SK-N-MC (cell line): ENCODE results near the gene P2RY8.

Experiments
- EZH2 ChIP-seq: fragments of 200-600 bp; sonication (generic); IDR thresholded peaks from one replicate; pipeline ENCODE4 v1.6.1; 2017; ENCODE audit warnings: antibody characterized with exemption
- FOXP2 ChIP-seq: optimal IDR thresholded peaks from 2 replicates; pipeline ENCODE3; 2011; ENCODE audit warnings: mild to moderate bottlenecking, moderate library complexity; ENCODE audit not compliant: insufficient read depth; ENCODE audit errors: extremely low read length, control extremely low read depth
- POLR2AphosphoS5 ChIP-seq: IDR thresholded peaks from 2 replicates; pipeline ENCODE4 v1.6.1; 2012; ENCODE audit warnings: mild to moderate bottlenecking, low read depth, low read length, borderline replicate concordance

DNA sequence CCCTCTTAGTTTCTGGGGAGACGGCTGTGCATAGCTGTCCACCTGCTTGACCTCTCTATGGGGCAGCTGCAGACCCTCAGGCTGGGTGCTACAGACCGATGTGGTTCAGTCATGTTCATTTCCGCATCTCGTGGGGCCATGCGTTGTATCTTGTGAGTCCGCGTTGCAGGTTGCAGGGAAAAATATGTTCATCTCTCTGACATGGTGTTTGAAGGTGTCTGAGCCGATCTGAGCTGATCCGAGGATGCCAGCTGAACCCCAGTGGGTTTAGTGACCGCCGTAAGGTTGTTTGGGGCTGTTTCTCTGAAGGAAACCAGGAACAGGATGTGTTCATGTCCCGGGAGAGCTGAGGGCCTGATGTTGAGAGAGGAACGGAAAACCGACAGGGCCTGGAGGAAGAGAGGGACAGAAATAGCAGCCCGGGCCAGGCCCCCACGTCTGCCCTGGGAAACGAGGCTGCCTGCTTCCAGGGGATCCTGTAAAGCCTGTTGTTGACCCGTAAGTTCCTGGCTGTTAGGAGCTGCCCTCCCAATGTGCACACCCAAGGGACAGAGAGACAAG lies 9.8 kb upstream of the P2RY8 start:
- TF ChIP-seq EZH2 = no peak
- TF ChIP-seq POLR2AphosphoS5 = no peak
- TF ChIP-seq FOXP2 = no peak
